SH-SY5Y (cell line): ENCODE data around the gene TBC1D16.

ENCODE experiments used
- GATA2 ChIP-seq: IDR thresholded peaks from 2 replicates; pipeline ENCODE4 v1.6.1; 2011; ENCODE audit warnings: mild to moderate bottlenecking, low read depth, low read length
- GATA3 ChIP-seq: IDR thresholded peaks from 2 replicates; pipeline ENCODE4 v1.6.1; 2011; ENCODE audit warnings: low read depth, mild to moderate bottlenecking, low read length, moderate library complexity

- TF ChIP-seq GATA3 (no peak), GATA2 (no peak)
Observed at GRCh38 chr17:79970576-79971068, 65.0 kb downstream of the TBC1D16 start.
